Ishikawa (cell line): ENCODE data around the gene CHCHD6.

Source experiments
- CEBPB ChIP-seq: IDR thresholded peaks from 2 replicates; pipeline ENCODE4 v1.6.1; 2012
- CREB1 ChIP-seq: IDR thresholded peaks from 2 replicates; pipeline ENCODE4 v1.6.1; 2012; ENCODE audit warnings: low read depth
- EP300 ChIP-seq: IDR thresholded peaks from 2 replicates; pipeline ENCODE4 v1.6.1; 2012; ENCODE audit warnings: borderline replicate concordance
- FOXM1 ChIP-seq: IDR thresholded peaks from 2 replicates; pipeline ENCODE4 v1.6.1; 2012; ENCODE audit warnings: low read depth, borderline replicate concordance
- REST ChIP-seq: IDR thresholded peaks from 2 replicates; pipeline ENCODE4 v1.6.1; 2012; ENCODE audit warnings: low read depth, mild to moderate bottlenecking
- TAF1 ChIP-seq: IDR thresholded peaks from 2 replicates; pipeline ENCODE4 v1.6.1; 2012; ENCODE audit warnings: low read depth, mild to moderate bottlenecking
- TCF12 ChIP-seq: IDR thresholded peaks from 2 replicates; pipeline ENCODE4 v1.6.1; 2012; ENCODE audit warnings: low read depth
- USF1 ChIP-seq: IDR thresholded peaks from 2 replicates; pipeline ENCODE4 v1.6.1; 2012
- ZBTB7A ChIP-seq: IDR thresholded peaks from 2 replicates; pipeline ENCODE4 v1.6.1; 2012; ENCODE audit warnings: low read depth
- TF ChIP-seq, protein P1 (sequence below): IDR thresholded peaks from 2 replicates; pipeline ENCODE4 v1.6.1; 2012

GRCh38 chr3:126959136-126959920, 255.3 kb downstream of the CHCHD6 start:
- TF ChIP-seq, protein P1, sequence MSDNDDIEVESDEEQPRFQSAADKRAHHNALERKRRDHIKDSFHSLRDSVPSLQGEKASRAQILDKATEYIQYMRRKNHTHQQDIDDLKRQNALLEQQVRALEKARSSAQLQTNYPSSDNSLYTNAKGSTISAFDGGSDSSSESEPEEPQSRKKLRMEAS, result no peak
- no peak for TF ChIP-seq REST
- TF ChIP-seq CREB1, result no peak
- TF ChIP-seq TAF1, result no peak
- TF ChIP-seq TCF12, result no peak
- TF ChIP-seq FOXM1, result no peak
- no peak for TF ChIP-seq EP300
- no peak for TF ChIP-seq ZBTB7A
- no peak for TF ChIP-seq CEBPB
- no peak for TF ChIP-seq USF1
